ENCODE data around the gene ZSCAN4. TPM values are rescaled to one million over a fixed set of nuclear protein-coding genes. Genes with fewer than 3 reads are reported as not detected.

The ZSCAN4 gene
- total RNA-seq, 4 donors from 2014 or later = 0.22 to 1.1 (median 0.47) TPM

GRCh38 chr19:57709616-57710015 lies 40.9 kb downstream of the ZSCAN4 start:
- TF ChIP-seq POLR2A (IDR thresholded peaks at IDR 0.05) = no peak
- TF ChIP-seq, protein P1, sequence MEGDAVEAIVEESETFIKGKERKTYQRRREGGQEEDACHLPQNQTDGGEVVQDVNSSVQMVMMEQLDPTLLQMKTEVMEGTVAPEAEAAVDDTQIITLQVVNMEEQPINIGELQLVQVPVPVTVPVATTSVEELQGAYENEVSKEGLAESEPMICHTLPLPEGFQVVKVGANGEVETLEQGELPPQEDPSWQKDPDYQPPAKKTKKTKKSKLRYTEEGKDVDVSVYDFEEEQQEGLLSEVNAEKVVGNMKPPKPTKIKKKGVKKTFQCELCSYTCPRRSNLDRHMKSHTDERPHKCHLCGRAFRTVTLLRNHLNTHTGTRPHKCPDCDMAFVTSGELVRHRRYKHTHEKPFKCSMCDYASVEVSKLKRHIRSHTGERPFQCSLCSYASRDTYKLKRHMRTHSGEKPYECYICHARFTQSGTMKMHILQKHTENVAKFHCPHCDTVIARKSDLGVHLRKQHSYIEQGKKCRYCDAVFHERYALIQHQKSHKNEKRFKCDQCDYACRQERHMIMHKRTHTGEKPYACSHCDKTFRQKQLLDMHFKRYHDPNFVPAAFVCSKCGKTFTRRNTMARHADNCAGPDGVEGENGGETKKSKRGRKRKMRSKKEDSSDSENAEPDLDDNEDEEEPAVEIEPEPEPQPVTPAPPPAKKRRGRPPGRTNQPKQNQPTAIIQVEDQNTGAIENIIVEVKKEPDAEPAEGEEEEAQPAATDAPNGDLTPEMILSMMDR (IDR thresholded peaks at IDR 0.05) = no peak
- peak overlapping the region in 2 of 3 donors; percentile 23 to 64 for H3K4me3 ChIP-seq (replicated peaks in 1 of 3)
- peaks cover 24 to 25% of the 10 kb centered on the region in 2 donors for H3K4me1 ChIP-seq
- H3K27me3 ChIP-seq = no peaks in the 10 kb centered on the region
- intact Hi-C loops (cut with DNase I) = no loop called here
- H3K36me3 ChIP-seq = no peaks in the 10 kb centered on the region
- no peak for DNase-seq
- peak overlapping the region; percentile 86 to 94 (median 92) for H3K27ac ChIP-seq
- WGBS, 2 donors = 59 to 60% methylated on average over 15 of the region's 15 CpGs
- no peaks in the 10 kb centered on the region for H3K9me3 ChIP-seq

- Histone ChIP-seq H3K9me3 (no peaks in the 10 kb centered on the region), H3K27ac (no peak overlapping the region), H3K36me3 (no peaks in the 10 kb centered on the region), H3K27me3 (no peaks in the 10 kb centered on the region), H3K4me1 (peaks cover 8 to 9% of the 10 kb centered on the region in 2 donors), H3K4me3 (replicated peaks in 1 of 3) (no peak overlapping the region)
- DNase-seq = no peak
- TF ChIP-seq, protein P1 (IDR thresholded peaks at IDR 0.05) = no peak
- TF ChIP-seq POLR2A (IDR thresholded peaks at IDR 0.05) = no peak
- 50 to 73% methylated on average over 1 of the region's 1 CpG for WGBS, 2 donors
- intact Hi-C loops (cut with DNase I) = no loop called here
Measured at GRCh38 chr19:57712222-57712621, 43.5 kb downstream of the ZSCAN4 start.

- TF ChIP-seq, protein P1 (IDR thresholded peaks at IDR 0.05) = no peak
- no peak for TF ChIP-seq POLR2A (IDR thresholded peaks at IDR 0.05)
- no peak overlapping the region for H3K27ac ChIP-seq
- H3K4me1 ChIP-seq = no peaks in the 10 kb centered on the region
- no peaks in the 10 kb centered on the region for H3K9me3 ChIP-seq
- DNase-seq = no peak
- H3K4me3 ChIP-seq (replicated peaks in 1 of 3) = no peak overlapping the region
- H3K27me3 ChIP-seq = no peaks in the 10 kb centered on the region
- peaks cover 24 to 37% of the 10 kb centered on the region in 2 donors for H3K36me3 ChIP-seq
- intact Hi-C loops (cut with DNase I) = no loop called here
Measured at GRCh38 chr19:57719424-57719823, 50.7 kb downstream of the ZSCAN4 start.

- Histone ChIP-seq H3K9me3 (no peaks in the 10 kb centered on the region), H3K4me3 (replicated peaks in 1 of 3) (no peak overlapping the region), H3K4me1 (no peaks in the 10 kb centered on the region), H3K36me3 (peaks cover 24 to 37% of the 10 kb centered on the region in 2 donors), H3K27me3 (no peaks in the 10 kb centered on the region), H3K27ac (no peak overlapping the region)
- TF ChIP-seq, protein P1 (IDR thresholded peaks at IDR 0.05) = no peak
- no peak for TF ChIP-seq POLR2A (IDR thresholded peaks at IDR 0.05)
- WGBS, 2 donors = 85 to 93% methylated on average over 4 of the region's 4 CpGs
- DNase-seq = no peak
- intact Hi-C loops (cut with DNase I) = no loop called here
Measured at GRCh38 chr19:57719901-57720519, 51.3 kb downstream of the ZSCAN4 start.

DNA sequence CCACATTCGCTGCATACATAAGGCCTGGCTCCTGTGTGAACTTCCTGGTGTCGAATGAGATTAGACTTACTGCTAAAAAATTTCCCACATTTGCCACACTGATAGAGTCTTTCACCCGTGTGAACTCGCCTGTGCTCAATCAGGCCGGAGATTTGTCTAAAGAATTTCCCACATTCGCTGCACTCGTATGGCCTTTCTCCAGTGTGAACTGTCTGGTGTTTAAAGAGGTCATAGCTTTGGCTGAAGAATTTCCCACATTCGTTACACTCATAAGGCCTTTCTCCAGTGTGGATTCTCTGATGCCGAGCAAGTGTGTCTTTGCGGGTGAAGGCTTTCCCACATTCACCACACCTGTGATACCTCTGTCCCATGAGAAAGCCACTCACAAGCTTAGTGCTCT lies 52.1 kb downstream of the ZSCAN4 start:
- intact Hi-C loops (cut with DNase I) = no loop called here
- no peak for DNase-seq
- Histone ChIP-seq H3K4me3 (replicated peaks in 1 of 3) (no peak overlapping the region), H3K27ac (no peak overlapping the region), H3K4me1 (no peaks in the 10 kb centered on the region), H3K27me3 (no peaks in the 10 kb centered on the region), H3K36me3 (peaks cover 24 to 37% of the 10 kb centered on the region in 2 donors), H3K9me3 (no peaks in the 10 kb centered on the region)
- WGBS, 2 donors = 96 to 100% methylated on average over 10 of the region's 10 CpGs
- no peak for TF ChIP-seq POLR2A (IDR thresholded peaks at IDR 0.05)
- TF ChIP-seq, protein P1 (IDR thresholded peaks at IDR 0.05) = no peak

Other genes with a start within 250 kb of the ZSCAN4 start
- 10 to 100 TPM in 2 of 4 donors, 1 to 10 TPM in 2; 9.9 to 13.7 (median 10.7) TPM for gene ZNF749, start 233.6 kb upstream of the ZSCAN4 start, total RNA-seq
- 1 to 10 TPM; 1.9 to 5.5 (median 3.0) TPM for gene VN1R1, start 211.8 kb upstream of the ZSCAN4 start, total RNA-seq
- gene ZNF772, start 191.4 kb upstream of the ZSCAN4 start, total RNA-seq = 10 to 100 TPM; 30.9 to 46.2 (median 41.0) TPM
- gene ZNF419, start 181.2 kb upstream of the ZSCAN4 start, total RNA-seq = 10 to 100 TPM; 10.5 to 21.3 (median 17.0) TPM
- gene ZNF773, start 169.0 kb upstream of the ZSCAN4 start, total RNA-seq = 10 to 100 TPM; 16.1 to 23.8 (median 19.6) TPM
- gene ZNF549, start 141.6 kb upstream of the ZSCAN4 start, total RNA-seq = 10 to 100 TPM in 1 of 4 donors, 1 to 10 TPM in 3; 7.7 to 12.7 (median 9.2) TPM
- 10 to 100 TPM in 1 of 4 donors, 1 to 10 TPM in 3; 7.1 to 13.5 (median 8.7) TPM for gene ZNF550, start 109.1 kb upstream of the ZSCAN4 start, total RNA-seq
- gene ZNF416, start 90.0 kb upstream of the ZSCAN4 start, total RNA-seq = 10 to 100 TPM in 1 of 4 donors, 1 to 10 TPM in 3; 5.2 to 10.9 (median 7.2) TPM
- 10 to 100 TPM in 3 of 4 donors, 1 to 10 TPM in 1; 8.9 to 19.7 (median 13.7) TPM for gene ZIK1, start 84.8 kb upstream of the ZSCAN4 start, total RNA-seq
- gene ZNF530, start 69.0 kb upstream of the ZSCAN4 start, total RNA-seq = 1 to 10 TPM; 1.9 to 4.8 (median 2.6) TPM
- gene ZNF134, start 54.7 kb upstream of the ZSCAN4 start, total RNA-seq = 10 to 100 TPM; 32.6 to 45.5 (median 37.3) TPM
- 10 to 100 TPM; 16.2 to 27.5 (median 21.8) TPM for gene ZNF211, start 35.8 kb upstream of the ZSCAN4 start, total RNA-seq
- gene ZNF551, start 13.0 kb downstream of the ZSCAN4 start, total RNA-seq = 10 to 100 TPM; 11.2 to 23.6 (median 17.7) TPM
- 10 to 100 TPM; 15.6 to 25.8 (median 18.2) TPM for gene ZNF154, start 40.3 kb downstream of the ZSCAN4 start, total RNA-seq
- 10 to 100 TPM; 16.8 to 27.6 (median 20.7) TPM for gene ZNF671, start 58.7 kb downstream of the ZSCAN4 start, total RNA-seq
- 10 to 100 TPM; 17.6 to 24.4 (median 22.4) TPM for gene ZNF776, start 77.9 kb downstream of the ZSCAN4 start, total RNA-seq
- 10 to 100 TPM; 23.8 to 30.5 (median 27.5) TPM for gene ZNF586, start 100.7 kb downstream of the ZSCAN4 start, total RNA-seq
- 10 to 100 TPM in 2 of 4 donors, 1 to 10 TPM in 2; 5.3 to 13.6 (median 10.2) TPM for gene ZNF552, start 146.0 kb downstream of the ZSCAN4 start, total RNA-seq
- gene ZNF587B, start 161.4 kb downstream of the ZSCAN4 start, total RNA-seq = 10 to 100 TPM; 21.8 to 35.8 (median 23.9) TPM
- gene ZNF587, start 180.9 kb downstream of the ZSCAN4 start, total RNA-seq = 10 to 100 TPM; 15.9 to 36.5 (median 24.4) TPM
- gene ZNF814, start 220.1 kb downstream of the ZSCAN4 start, total RNA-seq = 10 to 100 TPM; 25.6 to 41.4 (median 31.6) TPM
- gene ZNF417, start 247.7 kb downstream of the ZSCAN4 start, total RNA-seq = 10 to 100 TPM; 17.7 to 33.0 (median 25.1) TPM